IMR-90 (cell line): ENCODE results near the gene SMIM5.

Source experiments
- CTCF ChIP-seq: conservative IDR thresholded peaks from 2 replicates; pipeline ENCODE4 v1.5.1; 2012; ENCODE audit warnings: mild to moderate bottlenecking, low read depth, low read length, improper control_type of control experiment
- MAFK ChIP-seq: IDR thresholded peaks from 2 replicates; pipeline ENCODE4 v1.6.1; 2012; ENCODE audit warnings: low read depth, low read length, improper control_type of control experiment
- RAD21 ChIP-seq: IDR thresholded peaks from 2 replicates; pipeline ENCODE4 v1.6.1; 2012; ENCODE audit warnings: low read length, improper control_type of control experiment
- SMC3 ChIP-seq: fragments of 150-350 bp; IDR thresholded peaks from 2 replicates; pipeline ENCODE4 v1.6.1; 2016; ENCODE audit warnings: low read depth, mild to moderate bottlenecking, antibody characterized with exemption, low read length, moderate library complexity

DNA sequence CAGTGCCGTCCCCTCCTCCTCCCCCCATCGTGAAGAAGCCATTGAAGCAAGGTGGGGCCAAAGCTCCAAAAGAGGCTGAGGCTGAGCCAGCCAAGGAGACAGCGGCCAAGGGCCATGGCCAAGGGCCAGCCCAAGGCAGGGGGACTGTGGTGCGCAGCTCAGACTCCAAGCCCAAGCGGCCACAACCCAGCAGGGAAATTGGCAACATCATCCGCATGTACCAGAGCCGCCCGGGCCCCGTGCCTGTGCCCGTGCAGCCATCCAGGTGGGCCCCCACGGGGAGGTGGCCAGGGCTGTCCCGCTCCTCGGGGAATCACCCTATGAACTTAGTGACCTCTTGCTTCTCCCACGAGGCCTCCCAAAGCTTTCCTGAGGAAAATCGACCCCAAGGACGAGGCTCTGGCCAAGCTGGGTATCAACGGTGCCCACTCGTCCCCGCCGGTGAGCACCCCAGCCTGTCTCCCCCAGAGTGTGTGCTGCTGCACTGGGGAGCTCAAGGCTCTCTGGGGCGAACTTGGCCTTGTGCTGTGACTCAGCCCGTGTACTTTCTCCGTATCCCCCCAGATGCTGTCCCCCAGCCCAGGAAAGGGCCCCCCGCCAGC, 16.6 kb upstream of the SMIM5 start:
- no peak for TF ChIP-seq MAFK
- TF ChIP-seq CTCF = no peak
- no peak for TF ChIP-seq SMC3
- no peak for TF ChIP-seq RAD21
